Hepatocyte (in vitro differentiated cells): ENCODE results near the gene PSMD1. TPM values are rescaled to one million over a fixed set of nuclear protein-coding genes. Genes with fewer than 3 reads are reported as not detected.

Experiments used
- DNase-seq: peaks from one replicate; pipeline ENCODE4 v3.0.0-alpha.2; 2016; ENCODE audit warnings: low spot score
- H2AFZ ChIP-seq: fragments of 200-600 bp; sonication (generic); 2 replicates; pipeline ENCODE4 v1.6.0; 2016; ENCODE audit warnings: antibody characterized with exemption, mild to moderate bottlenecking
- H3K27ac ChIP-seq: fragments of 200-600 bp; sonication (generic); 2 replicates; pipeline ENCODE4 v1.5.1; 2016; ENCODE audit warnings: mild to moderate bottlenecking
- H3K27me3 ChIP-seq: fragments of 200-600 bp; sonication (generic); 2 replicates; pipeline ENCODE4 v1.6.1; 2016
- H3K36me3 ChIP-seq: fragments of 200-600 bp; sonication (generic); replicated peaks from 2 replicates; pipeline ENCODE4 v1.5.1; 2016; ENCODE audit warnings: low read depth; ENCODE audit not compliant: insufficient read depth
- H3K4me1 ChIP-seq: fragments of 200-600 bp; sonication (generic); 2 replicates; pipeline ENCODE4 v1.5.1; 2016; ENCODE audit warnings: mild to moderate bottlenecking, moderate library complexity; ENCODE audit not compliant: insufficient read depth
- H3K4me2 ChIP-seq: fragments of 200-600 bp; sonication (generic); 2 replicates; pipeline ENCODE4 v1.6.0; 2016
- H3K4me3 ChIP-seq: fragments of 200-600 bp; sonication (generic); 2 replicates; pipeline ENCODE4 v1.5.1; 2016; ENCODE audit warnings: mild to moderate bottlenecking
- H3K79me2 ChIP-seq: fragments of 200-600 bp; sonication (generic); 2 replicates; pipeline ENCODE4 v1.6.0; 2017; ENCODE audit warnings: mild to moderate bottlenecking
- H3K9me2 ChIP-seq: fragments of 200-600 bp; sonication (generic); replicated peaks from 2 replicates; pipeline ENCODE4 v1.6.0; 2017; ENCODE audit warnings: mild to moderate bottlenecking; ENCODE audit not compliant: insufficient read depth
- H3K9me3 ChIP-seq: fragments of 200-600 bp; sonication (generic); 2 replicates; pipeline ENCODE4 v1.5.1; 2016; ENCODE audit warnings: low read depth, mild to moderate bottlenecking
- H4K20me1 ChIP-seq: fragments of 200-600 bp; sonication (generic); 2 replicates; pipeline ENCODE4 v1.6.0; 2016; ENCODE audit warnings: mild to moderate bottlenecking; ENCODE audit not compliant: insufficient read depth, poor library complexity, severe bottlenecking
- EZH2 ChIP-seq: fragments of 200-600 bp; sonication (generic); IDR thresholded peaks from 2 replicates; pipeline ENCODE4 v1.6.1; 2016; ENCODE audit warnings: antibody characterized with exemption, mild to moderate bottlenecking, borderline replicate concordance
- EZH2phosphoT487 ChIP-seq: fragments of 200-600 bp; sonication (generic); IDR thresholded peaks from one replicate; pipeline ENCODE4 v1.6.1; 2018; ENCODE audit warnings: antibody characterized with exemption, mild to moderate bottlenecking, low read depth, moderate library complexity; ENCODE audit not compliant: unreplicated experiment, severe bottlenecking
- WGBS: methylation state at CpG from one replicate; pipeline ENCODE4 v1.1.6; 2016; ENCODE audit warnings: low lambda C conversion rate; ENCODE audit errors: missing lambda C conversion rate; 5-methylcytosine and 5-hydroxymethylcytosine counted together
- polyA plus RNA-seq: library from polyadenylated mRNA; unstranded; fragments of >200 nt; fragmentation: Nextera tagmentation; extraction: Ambion mirVana; gene quantifications from 2 replicates; pipeline ENCODE4 v1.2.1, GENCODE V29; 2016
- total RNA-seq: library from RNA; depleted of rRNA; stranded (reverse); fragments of >200 nt; gene quantifications from 2 replicates; pipeline ENCODE4 v1.2.3, GENCODE V29; 2014
- TF ChIP-seq, protein P1 (sequence below): fragments of 200-600 bp; sonication (generic); IDR thresholded peaks from 2 replicates; pipeline ENCODE4 v1.5.1; 2016; ENCODE audit warnings: antibody characterized with exemption, mild to moderate bottlenecking; ENCODE audit not compliant: poor library complexity

Gene PSMD1
- total and polyA plus RNA-seq, 2 experiments from 2014 or later = 92.9 to 106 TPM

DNA sequence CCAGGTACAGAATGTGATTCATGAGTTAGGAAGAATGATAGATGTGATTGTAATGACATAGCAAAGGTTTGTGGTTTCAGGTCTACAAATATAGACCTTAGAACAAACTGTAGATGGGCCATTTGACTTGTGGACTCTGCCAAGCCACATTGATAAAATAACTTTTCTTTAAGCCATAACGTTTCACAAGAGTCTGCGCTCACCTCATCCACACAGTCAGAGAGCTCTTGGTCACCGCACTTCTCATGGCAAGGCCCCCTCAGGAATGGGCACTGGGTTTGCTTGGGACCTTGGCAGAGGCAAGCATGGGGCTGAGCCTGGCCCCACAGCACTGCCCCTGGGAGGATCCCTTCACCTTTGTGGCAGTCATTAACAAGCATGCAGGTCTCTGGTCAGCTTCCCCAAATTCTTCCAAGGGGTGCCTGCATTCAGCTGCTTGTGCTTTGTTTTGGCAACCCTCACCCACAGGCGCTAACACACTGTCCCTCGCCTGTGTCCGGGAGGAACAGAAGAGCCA is 155.7 kb downstream of the PSMD1 start:
- H3K9me3 ChIP-seq = no peaks in the 10 kb centered on the region
- no peak for TF ChIP-seq EZH2phosphoT487
- TF ChIP-seq, protein P1, sequence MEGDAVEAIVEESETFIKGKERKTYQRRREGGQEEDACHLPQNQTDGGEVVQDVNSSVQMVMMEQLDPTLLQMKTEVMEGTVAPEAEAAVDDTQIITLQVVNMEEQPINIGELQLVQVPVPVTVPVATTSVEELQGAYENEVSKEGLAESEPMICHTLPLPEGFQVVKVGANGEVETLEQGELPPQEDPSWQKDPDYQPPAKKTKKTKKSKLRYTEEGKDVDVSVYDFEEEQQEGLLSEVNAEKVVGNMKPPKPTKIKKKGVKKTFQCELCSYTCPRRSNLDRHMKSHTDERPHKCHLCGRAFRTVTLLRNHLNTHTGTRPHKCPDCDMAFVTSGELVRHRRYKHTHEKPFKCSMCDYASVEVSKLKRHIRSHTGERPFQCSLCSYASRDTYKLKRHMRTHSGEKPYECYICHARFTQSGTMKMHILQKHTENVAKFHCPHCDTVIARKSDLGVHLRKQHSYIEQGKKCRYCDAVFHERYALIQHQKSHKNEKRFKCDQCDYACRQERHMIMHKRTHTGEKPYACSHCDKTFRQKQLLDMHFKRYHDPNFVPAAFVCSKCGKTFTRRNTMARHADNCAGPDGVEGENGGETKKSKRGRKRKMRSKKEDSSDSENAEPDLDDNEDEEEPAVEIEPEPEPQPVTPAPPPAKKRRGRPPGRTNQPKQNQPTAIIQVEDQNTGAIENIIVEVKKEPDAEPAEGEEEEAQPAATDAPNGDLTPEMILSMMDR = no peak
- TF ChIP-seq EZH2 = no peak
- no peak overlapping the region for H3K4me2 ChIP-seq
- H3K4me1 ChIP-seq = no peaks in the 10 kb centered on the region
- H3K79me2 ChIP-seq = no peaks in the 10 kb centered on the region
- H3K9me2 ChIP-seq = no peaks in the 10 kb centered on the region
- no peaks in the 10 kb centered on the region for H3K36me3 ChIP-seq
- DNase-seq = no peak
- no peak overlapping the region for H3K27ac ChIP-seq
- WGBS = 94% methylated on average over 6 of the region's 6 CpGs
- H4K20me1 ChIP-seq = no peaks in the 10 kb centered on the region
- H2AFZ ChIP-seq = no peak overlapping the region
- H3K27me3 ChIP-seq = no peaks in the 10 kb centered on the region
- H3K4me3 ChIP-seq = no peak overlapping the region

DNA sequence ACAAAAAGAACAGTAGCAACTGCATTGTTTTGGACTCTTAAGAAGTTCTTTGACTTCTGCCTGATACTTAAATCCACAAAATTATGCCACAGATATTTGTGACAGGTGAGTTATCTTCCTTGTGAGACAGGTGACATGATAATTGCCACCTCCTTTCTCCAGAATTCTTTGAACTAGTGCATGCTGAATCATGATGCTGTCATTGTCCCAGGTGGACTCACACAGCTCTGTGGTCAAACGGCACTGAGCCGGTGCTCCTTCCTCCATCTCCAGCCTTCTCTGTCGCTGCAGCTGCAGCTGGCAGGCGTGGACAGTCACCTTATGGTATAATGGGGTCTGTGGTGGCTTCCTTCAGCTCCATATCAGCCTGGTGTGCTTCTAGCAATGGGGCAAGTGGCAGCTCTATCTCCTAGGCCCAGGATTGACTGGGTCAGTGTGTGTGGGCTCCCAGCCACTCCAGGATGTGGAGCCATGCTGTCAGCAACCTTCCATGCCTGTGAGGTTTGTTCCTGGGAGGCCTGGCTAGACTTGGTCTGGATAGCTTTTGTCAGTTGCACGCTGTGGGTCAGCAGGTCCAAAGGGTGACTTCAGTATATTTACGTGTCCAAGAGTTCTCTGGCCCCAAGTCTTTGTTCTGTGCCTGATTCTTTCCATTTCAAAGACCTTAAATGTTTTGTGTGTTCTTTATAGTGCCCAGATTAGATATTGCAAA is 157.4 kb downstream of the PSMD1 start:
- H4K20me1 ChIP-seq = no peaks in the 10 kb centered on the region
- H3K27me3 ChIP-seq = no peaks in the 10 kb centered on the region
- H3K36me3 ChIP-seq = no peaks in the 10 kb centered on the region
- H3K27ac ChIP-seq = no peak overlapping the region
- TF ChIP-seq, protein P1 = no peak
- no peak for TF ChIP-seq EZH2phosphoT487
- TF ChIP-seq EZH2 = no peak
- H3K4me2 ChIP-seq = no peak overlapping the region
- no peak overlapping the region for H2AFZ ChIP-seq
- no peak for DNase-seq
- H3K79me2 ChIP-seq = no peaks in the 10 kb centered on the region
- 87% methylated on average over 6 of the region's 6 CpGs for WGBS
- no peak overlapping the region for H3K4me3 ChIP-seq
- no peaks in the 10 kb centered on the region for H3K9me2 ChIP-seq
- no peaks in the 10 kb centered on the region for H3K4me1 ChIP-seq
- no peaks in the 10 kb centered on the region for H3K9me3 ChIP-seq

DNA sequence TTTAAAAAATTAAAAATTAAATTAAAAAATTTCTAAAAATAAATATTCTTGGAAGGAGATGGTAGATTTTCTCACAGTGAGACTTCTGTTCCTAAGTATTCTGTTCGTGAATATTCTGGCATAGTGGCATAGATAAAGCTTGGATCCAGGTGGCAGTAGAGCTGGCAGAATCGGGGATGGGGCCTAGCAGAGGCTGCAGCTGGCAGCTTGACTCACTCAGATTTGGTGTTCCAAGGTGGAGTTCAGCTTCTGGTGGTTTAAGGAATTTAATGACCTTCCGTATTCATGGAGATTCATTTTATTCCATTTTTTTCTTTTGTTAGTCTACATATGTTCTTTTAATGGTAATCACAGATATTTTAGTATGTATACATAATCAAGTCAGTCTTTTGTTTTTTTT is 161.7 kb downstream of the PSMD1 start:
- H3K4me1 ChIP-seq = peaks cover 3% of the 10 kb centered on the region
- H3K9me3 ChIP-seq = no peaks in the 10 kb centered on the region
- DNase-seq = no peak
- 99% methylated on average over 3 of the region's 3 CpGs for WGBS
- no peak overlapping the region for H3K4me3 ChIP-seq
- H4K20me1 ChIP-seq = no peaks in the 10 kb centered on the region
- H3K79me2 ChIP-seq = no peaks in the 10 kb centered on the region
- no peaks in the 10 kb centered on the region for H3K27me3 ChIP-seq
- no peaks in the 10 kb centered on the region for H3K9me2 ChIP-seq
- no peak overlapping the region for H3K27ac ChIP-seq
- H2AFZ ChIP-seq = no peak overlapping the region
- TF ChIP-seq, protein P1 = no peak
- TF ChIP-seq EZH2phosphoT487 (no peak), EZH2 (no peak)
- no peaks in the 10 kb centered on the region for H3K36me3 ChIP-seq
- H3K4me2 ChIP-seq = no peak overlapping the region
